Endodermal cell (in vitro differentiated cells): ENCODE data around the gene TMEM150C. TPM values are rescaled to one million over a fixed set of nuclear protein-coding genes. Genes with fewer than 3 reads are reported as not detected.

Experiments
- DNase-seq: peaks from one replicate; pipeline ENCODE4 v3.0.0-alpha.2; 2017
- H3K27ac ChIP-seq: 2 replicates; pipeline ENCODE4 v1.5.1; 2013; ENCODE audit warnings: mild to moderate bottlenecking, low read depth, low read length, moderate library complexity
- H3K27me3 ChIP-seq: 2 replicates; pipeline ENCODE4 v1.6.1; 2013; ENCODE audit warnings: mild to moderate bottlenecking, low read length, moderate library complexity; ENCODE audit not compliant: insufficient read depth, control insufficient read depth, poor library complexity, severe bottlenecking
- H3K36me3 ChIP-seq: 2 replicates; pipeline ENCODE4 v1.7.0; 2013; ENCODE audit warnings: mild to moderate bottlenecking, low read length, moderate library complexity; ENCODE audit not compliant: control insufficient read depth, insufficient read depth
- H3K4me1 ChIP-seq: one replicate; pipeline ENCODE4 v1.7.0; 2013; ENCODE audit warnings: low read length; ENCODE audit not compliant: control insufficient read depth, insufficient read depth
- H3K4me3 ChIP-seq: 2 replicates; pipeline ENCODE4 v1.5.1; 2013; ENCODE audit warnings: mild to moderate bottlenecking, low read length, moderate library complexity
- H3K9ac ChIP-seq: 2 replicates; pipeline ENCODE4 v1.6.1; 2013; ENCODE audit warnings: mild to moderate bottlenecking, low read length, moderate library complexity; ENCODE audit not compliant: poor library complexity, severe bottlenecking; ENCODE audit errors: extremely low read depth
- H3K9me3 ChIP-seq: 2 replicates; pipeline ENCODE4 v1.6.1; 2013; ENCODE audit warnings: mild to moderate bottlenecking, low read length, moderate library complexity; ENCODE audit not compliant: control insufficient read depth
- H3K27ac Mint-ChIP-seq: 2 replicates; pipeline ENCODE4 v1.8.0; 2020; ENCODE audit warnings: mixed read lengths
- H3K27me3 Mint-ChIP-seq: 2 replicates; pipeline ENCODE4 v1.8.0; 2021; ENCODE audit warnings: mild to moderate bottlenecking, mixed read lengths; ENCODE audit not compliant: insufficient read depth
- H3K36me3 Mint-ChIP-seq: 2 replicates; pipeline ENCODE4 v1.8.0; 2020; ENCODE audit warnings: low read depth, mixed read lengths
- H3K4me1 Mint-ChIP-seq: 2 replicates; pipeline ENCODE4 v1.8.0; 2020; ENCODE audit warnings: mixed read lengths
- H3K4me3 Mint-ChIP-seq: 2 replicates; pipeline ENCODE4 v1.8.0; 2020; ENCODE audit warnings: mild to moderate bottlenecking, moderate library complexity, mixed read lengths
- H3K9me3 Mint-ChIP-seq: 2 replicates; pipeline ENCODE4 v1.8.0; 2020; ENCODE audit warnings: mild to moderate bottlenecking, mixed read lengths
- WGBS, 2 experiments: methylation state at CpG; one replicate each; pipeline versions ENCODE4 v1.1.5 to v1.1.7; 2013; ENCODE audit warnings: missing lambda C conversion rate in 2 of 2, mixed read lengths in 1 of 2; ENCODE audit not compliant: insufficient coverage in 1 of 2, insufficient read length in 1 of 2; 5-methylcytosine and 5-hydroxymethylcytosine counted together
- total RNA-seq, 2 donors: library from RNA; stranded (reverse); fragmentation: NEBNext Ultra II Directional in 1 of 2; extraction: Animal tissue kit (Norgen Biotek cat#: 25700) in 1 of 2; gene quantifications; 2 replicates in 1 of 2; 3 replicates in 1 of 2; pipeline ENCODE4 v1.2.1, GENCODE V29; 2021
- TF ChIP-seq, protein P1 (sequence below): fragments of 200-600 bp; sonication (generic); conservative IDR thresholded peaks from 2 replicates; pipeline ENCODE4 v1.5.0; 2021; ENCODE audit warnings: antibody characterized with exemption, mild to moderate bottlenecking

Gene TMEM150C
- total RNA-seq, 2 donors from 2014 or later = 29.3 to 32.8 TPM

DNA sequence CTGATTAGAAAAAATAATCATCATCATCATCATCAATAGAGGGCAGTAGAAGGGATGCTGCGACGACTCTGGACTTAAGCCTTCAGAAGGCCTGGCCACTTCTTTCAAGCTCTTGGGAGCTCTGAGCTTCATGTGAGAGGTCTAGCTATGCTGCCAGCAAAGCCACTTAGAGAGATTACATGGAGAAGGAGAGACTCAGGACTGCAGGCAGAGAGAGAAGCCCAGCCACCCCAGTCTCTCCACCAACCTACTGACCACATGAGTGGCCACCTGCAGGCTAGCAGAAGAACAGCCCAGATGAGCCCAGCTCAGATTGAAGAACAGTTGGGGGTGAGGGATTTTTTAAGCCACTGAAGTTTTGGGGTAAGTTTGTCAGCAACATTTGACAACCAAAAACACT is 17.1 kb upstream of the TMEM150C start:
- no peak overlapping the region for H3K4me3 Mint-ChIP-seq
- H3K4me1 Mint-ChIP-seq = peaks cover 33% of the 10 kb centered on the region
- H3K36me3 Mint-ChIP-seq = no peaks in the 10 kb centered on the region
- peak; percentile 76 for DNase-seq
- H3K27me3 Mint-ChIP-seq = no peaks in the 10 kb centered on the region
- no peaks in the 10 kb centered on the region for H3K36me3 ChIP-seq
- peaks cover 8% of the 10 kb centered on the region for H3K4me1 ChIP-seq
- 80 to 90% methylated on average over 1 to 2 of the region's 2 CpGs for WGBS, 2 experiments
- H3K27me3 ChIP-seq = no peaks in the 10 kb centered on the region
- TF ChIP-seq, protein P1, sequence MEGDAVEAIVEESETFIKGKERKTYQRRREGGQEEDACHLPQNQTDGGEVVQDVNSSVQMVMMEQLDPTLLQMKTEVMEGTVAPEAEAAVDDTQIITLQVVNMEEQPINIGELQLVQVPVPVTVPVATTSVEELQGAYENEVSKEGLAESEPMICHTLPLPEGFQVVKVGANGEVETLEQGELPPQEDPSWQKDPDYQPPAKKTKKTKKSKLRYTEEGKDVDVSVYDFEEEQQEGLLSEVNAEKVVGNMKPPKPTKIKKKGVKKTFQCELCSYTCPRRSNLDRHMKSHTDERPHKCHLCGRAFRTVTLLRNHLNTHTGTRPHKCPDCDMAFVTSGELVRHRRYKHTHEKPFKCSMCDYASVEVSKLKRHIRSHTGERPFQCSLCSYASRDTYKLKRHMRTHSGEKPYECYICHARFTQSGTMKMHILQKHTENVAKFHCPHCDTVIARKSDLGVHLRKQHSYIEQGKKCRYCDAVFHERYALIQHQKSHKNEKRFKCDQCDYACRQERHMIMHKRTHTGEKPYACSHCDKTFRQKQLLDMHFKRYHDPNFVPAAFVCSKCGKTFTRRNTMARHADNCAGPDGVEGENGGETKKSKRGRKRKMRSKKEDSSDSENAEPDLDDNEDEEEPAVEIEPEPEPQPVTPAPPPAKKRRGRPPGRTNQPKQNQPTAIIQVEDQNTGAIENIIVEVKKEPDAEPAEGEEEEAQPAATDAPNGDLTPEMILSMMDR = peak; percentile 76
- no peaks in the 10 kb centered on the region for H3K9me3 Mint-ChIP-seq
- H3K9ac ChIP-seq = no peak overlapping the region
- H3K9me3 ChIP-seq = no peaks in the 10 kb centered on the region
- no peak overlapping the region for H3K27ac Mint-ChIP-seq
- no peak overlapping the region for H3K4me3 ChIP-seq
- H3K27ac ChIP-seq = no peak overlapping the region

DNA sequence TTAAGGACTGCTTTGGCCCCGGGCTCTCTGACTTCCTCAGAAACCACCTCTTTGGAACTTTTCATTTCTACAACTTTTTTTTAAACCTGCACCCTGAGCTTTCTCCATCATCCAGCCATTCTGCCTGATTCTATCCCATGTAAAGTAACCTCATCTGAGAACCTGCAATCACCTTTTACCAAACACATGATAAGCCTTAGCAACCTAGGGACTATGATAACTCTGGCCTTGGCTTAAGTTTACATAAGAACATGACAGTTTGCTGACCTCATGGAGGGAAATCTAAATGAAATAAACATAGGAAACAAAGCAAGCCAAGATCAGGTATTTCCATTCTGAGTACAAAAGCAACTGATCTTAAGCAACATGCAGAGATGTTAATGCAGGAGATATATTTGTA is 15.7 kb upstream of the TMEM150C start:
- Mint-ChIP-seq H3K4me3 (no peak overlapping the region), H3K4me1 (peaks cover 22% of the 10 kb centered on the region), H3K27ac (no peak overlapping the region), H3K9me3 (no peaks in the 10 kb centered on the region), H3K27me3 (no peaks in the 10 kb centered on the region), H3K36me3 (no peaks in the 10 kb centered on the region)
- Histone ChIP-seq H3K27me3 (no peaks in the 10 kb centered on the region), H3K27ac (no peak overlapping the region), H3K36me3 (no peaks in the 10 kb centered on the region), H3K4me1 (peaks cover 8% of the 10 kb centered on the region), H3K4me3 (no peak overlapping the region), H3K9ac (no peak overlapping the region), H3K9me3 (no peaks in the 10 kb centered on the region)
- TF ChIP-seq, protein P1 = no peak
- no peak for DNase-seq
- WGBS, 2 experiments = 89 to 91% methylated on average over 1 of the region's 1 CpG

DNA sequence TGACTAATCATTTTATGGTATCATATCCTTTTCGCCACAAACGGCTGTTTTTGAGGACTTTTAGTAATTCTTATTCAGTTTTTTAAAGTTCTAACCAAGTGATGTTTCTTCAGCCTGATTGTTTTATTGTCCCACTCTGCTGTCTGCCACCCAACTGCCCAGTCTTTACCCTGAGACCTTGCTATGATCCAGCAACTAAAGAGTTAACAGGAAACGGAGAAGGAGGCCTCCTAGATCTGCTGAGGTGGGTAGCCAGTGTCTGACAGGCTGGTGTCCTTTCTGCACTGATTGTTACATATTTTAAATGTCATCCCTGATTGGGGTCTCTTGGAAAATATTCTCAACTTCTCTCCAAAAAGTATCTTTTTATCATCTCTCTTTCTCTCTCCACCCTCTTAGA is 7.9 kb upstream of the TMEM150C start:
- H3K4me3 ChIP-seq = no peak overlapping the region
- no peak overlapping the region for H3K27ac Mint-ChIP-seq
- no peak for DNase-seq
- no peak overlapping the region for H3K4me3 Mint-ChIP-seq
- no peaks in the 10 kb centered on the region for H3K36me3 ChIP-seq
- no peaks in the 10 kb centered on the region for H3K36me3 Mint-ChIP-seq
- no peaks in the 10 kb centered on the region for H3K27me3 ChIP-seq
- H3K9me3 Mint-ChIP-seq = no peaks in the 10 kb centered on the region
- no peaks in the 10 kb centered on the region for H3K27me3 Mint-ChIP-seq
- H3K27ac ChIP-seq = no peak overlapping the region
- WGBS, 2 experiments = 76 to 77% methylated on average over 3 of the region's 3 CpGs
- no peaks in the 10 kb centered on the region for H3K9me3 ChIP-seq
- H3K4me1 ChIP-seq = peaks cover 10% of the 10 kb centered on the region
- H3K4me1 Mint-ChIP-seq = peaks cover 21% of the 10 kb centered on the region
- TF ChIP-seq, protein P1 = no peak
- no peak overlapping the region for H3K9ac ChIP-seq
